ENCODE results near the gene NOL12. TPM values are rescaled to one million over a fixed set of nuclear protein-coding genes. Genes with fewer than 3 reads are reported as not detected.
"Not testable (repeated sequence)": the region's sequence is repeated elsewhere in the genome, so short reads cannot be mapped to it uniquely, and the experiment has no call there.

NOL12 gene
- total and polyA plus RNA-seq, 3 experiments from 2014 or later = 38.3 to 57.2 (median 53.6) TPM

DNA sequence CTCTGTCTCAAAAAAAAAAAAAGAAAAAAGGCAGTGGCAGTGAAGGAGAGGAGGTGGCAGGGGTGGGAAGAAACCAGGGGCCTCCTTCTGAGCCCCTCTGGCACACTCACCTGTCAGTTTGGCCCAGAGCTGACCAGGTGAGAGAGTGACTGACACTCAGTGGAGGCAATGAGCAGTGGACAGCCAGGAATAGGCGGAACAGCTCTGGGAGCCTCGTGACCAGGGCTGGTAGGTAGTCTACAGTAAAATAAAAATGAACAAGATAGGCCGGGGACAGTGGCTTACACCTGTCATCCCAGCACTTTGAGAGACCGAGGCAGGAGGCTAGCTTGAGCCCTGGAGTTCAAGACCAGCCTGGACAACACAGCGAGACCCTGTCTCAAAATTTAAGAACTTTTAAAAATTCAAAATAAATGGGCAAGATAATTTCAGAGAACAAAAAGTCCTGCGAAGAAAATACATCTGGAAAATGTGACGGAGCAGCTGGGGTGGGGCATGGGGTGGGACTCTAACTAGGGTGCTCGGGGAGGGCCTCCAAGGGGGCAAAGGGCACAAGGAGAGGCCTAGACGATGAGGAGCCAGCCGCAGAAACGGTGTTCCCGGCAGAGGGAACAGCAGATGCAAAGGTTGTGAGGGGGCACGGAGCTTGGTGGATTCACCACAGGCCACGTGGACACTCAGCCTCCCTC, 31.4 kb upstream of the NOL12 start:
- DNase-seq = no peak
- H3K36me3 ChIP-seq (ENCODE audit: insufficient read depth, low read length) = peaks cover 41% of the 10 kb centered on the region
- no peaks in the 10 kb centered on the region for H3K9me3 ChIP-seq (ENCODE audit: low read length)
- CTCF ChIA-PET = interaction anchor here (1.0 to 20.3 kb wide), 2 partner anchors 16 to 27 kb away, joined by 3 to 285 read pairs; partner anchors contain the start of gene SH3BP1
- H3K36me3 Mint-ChIP-seq = peaks cover 0 to 53% (median 1%) of the 10 kb centered on the region in 3 donors
- H3K4me3 Mint-ChIP-seq = no peak overlapping the region
- no peaks in the 10 kb centered on the region for H3K27me3 Mint-ChIP-seq
- peaks cover 14% of the 10 kb centered on the region for H3K4me1 ChIP-seq (ENCODE audit: insufficient read depth, low read length)
- POLR2A ChIA-PET = no interaction called here
- H3K27ac Mint-ChIP-seq = peak overlapping the region in 3 of 8 donors; percentile 29 to 72 (median 45)
- no peak overlapping the region for H3K27ac ChIP-seq (ENCODE audit: low read depth, low read length)
- no peak overlapping the region for H3K4me3 ChIP-seq (ENCODE audit: low read length)
- no peaks in the 10 kb centered on the region for H3K27me3 ChIP-seq (ENCODE audit: insufficient read depth, low read length, poor library complexity, severe bottlenecking)
- peaks cover 15 to 20% (median 16%) of the 10 kb centered on the region in 3 donors for H3K4me1 Mint-ChIP-seq
- no peaks in the 10 kb centered on the region for H3K9me3 Mint-ChIP-seq

DNA sequence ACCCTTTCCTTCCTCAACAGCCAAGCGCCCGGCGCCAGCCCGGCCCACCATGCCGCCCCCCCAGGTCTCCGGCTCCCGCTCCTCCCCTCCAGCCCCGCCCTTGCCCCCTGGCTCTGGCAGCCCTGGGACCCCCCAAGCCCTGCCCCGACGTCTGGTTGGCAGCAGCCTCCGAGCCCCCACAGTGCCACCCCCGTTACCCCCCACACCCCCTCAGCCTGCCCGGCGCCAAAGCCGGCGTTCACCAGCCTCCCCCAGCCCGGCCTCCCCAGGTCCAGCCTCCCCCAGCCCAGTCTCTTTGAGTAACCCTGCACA, 30.9 kb upstream of the NOL12 start:
- Mint-ChIP-seq H3K27me3 (no peaks in the 10 kb centered on the region), H3K27ac (no peak overlapping the region), H3K36me3 (peaks cover 0 to 48% (median 0%) of the 10 kb centered on the region in 3 donors), H3K4me1 (peaks cover 20 to 22% (median 21%) of the 10 kb centered on the region in 3 donors), H3K4me3 (no peak overlapping the region), H3K9me3 (no peaks in the 10 kb centered on the region)
- Histone ChIP-seq H3K9me3 (ENCODE audit: low read length) (no peaks in the 10 kb centered on the region), H3K36me3 (ENCODE audit: insufficient read depth, low read length) (peaks cover 36% of the 10 kb centered on the region), H3K4me3 (ENCODE audit: low read length) (no peak overlapping the region), H3K27ac (ENCODE audit: low read depth, low read length) (no peak overlapping the region), H3K27me3 (ENCODE audit: insufficient read depth, low read length, poor library complexity, severe bottlenecking) (no peaks in the 10 kb centered on the region), H3K4me1 (ENCODE audit: insufficient read depth, low read length) (peaks cover 19% of the 10 kb centered on the region)
- ChIA-PET POLR2A (no interaction called here), CTCF (interaction anchor here (20.3 kb wide), 1 partner anchor 17 kb away, joined by 285 read pairs; the partner anchor contains the start of gene SH3BP1)
- DNase-seq = no peak

DNA sequence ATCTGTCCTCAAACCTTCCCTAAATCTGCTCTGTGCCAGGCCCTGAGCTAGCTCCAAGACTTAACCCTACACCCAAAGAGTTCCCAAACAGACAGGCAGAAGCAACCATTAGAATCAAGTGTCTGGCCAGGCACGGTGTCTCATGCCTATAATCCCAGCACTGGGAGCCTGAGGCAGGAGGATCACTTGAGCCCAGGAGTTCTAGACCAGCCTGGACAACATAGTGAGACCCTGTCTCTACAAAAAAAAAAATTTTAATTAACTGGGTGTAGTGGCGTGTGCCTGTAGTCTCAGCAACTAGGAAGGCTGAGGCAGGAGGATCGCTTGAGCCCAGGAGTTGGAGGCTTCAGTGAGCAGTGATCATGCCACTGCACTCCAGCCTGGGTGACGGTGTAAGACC, 29.6 kb upstream of the NOL12 start:
- POLR2A ChIA-PET = interaction anchor here (0.6 to 4.3 kb wide), 5 partner anchors 13 to 621 kb away, joined by 3 to 50 read pairs (median 4); no protein-coding TSS in a partner anchor
- peaks cover 0 to 38% (median 0%) of the 10 kb centered on the region in 3 donors for H3K36me3 Mint-ChIP-seq
- peaks cover 30 to 36% (median 35%) of the 10 kb centered on the region in 3 donors for H3K4me1 Mint-ChIP-seq

DNA sequence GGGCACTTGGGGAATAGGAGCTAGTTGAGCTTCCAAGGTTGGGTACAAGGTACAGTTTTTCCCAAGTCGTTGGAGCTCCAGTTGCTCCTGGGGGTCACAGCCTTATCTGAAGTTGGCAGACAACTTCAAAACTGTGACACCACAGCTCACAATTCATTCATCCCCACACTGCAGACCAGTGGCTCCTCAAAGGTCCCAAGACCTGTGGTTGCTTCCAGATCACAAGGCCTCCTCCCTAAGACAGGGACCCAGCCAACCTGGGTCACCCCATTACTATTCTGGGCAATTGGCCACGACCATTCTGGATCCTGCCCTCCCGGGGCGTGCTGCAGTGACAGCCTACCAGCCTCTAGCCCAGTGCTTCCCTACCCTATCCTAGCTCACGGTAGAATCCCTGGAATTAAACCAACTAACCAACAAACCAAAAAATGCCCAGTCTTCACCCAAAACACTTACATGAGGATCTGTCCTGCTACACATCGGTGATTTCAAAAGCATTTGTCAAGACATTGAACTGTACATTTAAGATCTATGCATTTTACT, 28.5 kb upstream of the NOL12 start:
- H3K4me1 ChIP-seq (ENCODE audit: insufficient read depth, low read length) = peaks cover 31% of the 10 kb centered on the region
- H3K4me3 ChIP-seq (ENCODE audit: low read length) = peak overlapping the region; percentile 69
- peaks cover 14% of the 10 kb centered on the region for H3K36me3 ChIP-seq (ENCODE audit: insufficient read depth, low read length)
- Mint-ChIP-seq H3K9me3 (no peaks in the 10 kb centered on the region), H3K36me3 (peaks cover 0 to 30% (median 0%) of the 10 kb centered on the region in 3 donors), H3K27ac (peak overlapping the region; percentile 66 to 97 (median 94)), H3K27me3 (no peaks in the 10 kb centered on the region), H3K4me3 (peak overlapping the region; percentile 84 to 91 (median 87)), H3K4me1 (peaks cover 34 to 44% (median 36%) of the 10 kb centered on the region in 3 donors)
- no peaks in the 10 kb centered on the region for H3K27me3 ChIP-seq (ENCODE audit: insufficient read depth, low read length, poor library complexity, severe bottlenecking)
- POLR2A ChIA-PET = interaction anchor here (0.7 to 4.3 kb wide), 17 partner anchors 9 to 619 kb away, joined by 3 to 59 read pairs (median 8); partner anchors contain the start of genes GGA1, LGALS1 and NOL12
- CTCF ChIA-PET = interaction anchor here (0.9 to 20.3 kb wide), 13 partner anchors 10 to 206 kb away, joined by 3 to 285 read pairs (median 7); partner anchors contain the start of genes GGA1, LGALS1 and SH3BP1
- H3K9me3 ChIP-seq (ENCODE audit: low read length) = no peaks in the 10 kb centered on the region
- H3K27ac ChIP-seq (ENCODE audit: low read depth, low read length) = peak overlapping the region; percentile 52
- no peak for DNase-seq

More for the DNA sequence above, 29.6 kb upstream of the NOL12 start:
- H3K4me1 ChIP-seq (ENCODE audit: insufficient read depth, low read length) = peaks cover 31% of the 10 kb centered on the region
- H3K27me3 Mint-ChIP-seq; H3K4me3 ChIP-seq (ENCODE audit: low read length); H3K27ac ChIP-seq (ENCODE audit: low read depth, low read length); H3K27me3 ChIP-seq (ENCODE audit: insufficient read depth, low read length, poor library complexity, severe bottlenecking); H3K9me3 ChIP-seq (ENCODE audit: low read length); H3K9me3 Mint-ChIP-seq; DNase-seq: not testable (repeated sequence)
- H3K27ac Mint-ChIP-seq = peak overlapping the region in 4 of 8 donors; percentile 20 to 43 (median 32)
- peaks cover 22% of the 10 kb centered on the region for H3K36me3 ChIP-seq (ENCODE audit: insufficient read depth, low read length)
- CTCF ChIA-PET = interaction anchor here (0.9 to 20.3 kb wide), 4 partner anchors 18 to 117 kb away, joined by 6 to 285 read pairs (median 40); partner anchors contain the start of genes GGA1 and SH3BP1
- peak overlapping the region in 1 of 7 donors; percentile 56 for H3K4me3 Mint-ChIP-seq

DNA sequence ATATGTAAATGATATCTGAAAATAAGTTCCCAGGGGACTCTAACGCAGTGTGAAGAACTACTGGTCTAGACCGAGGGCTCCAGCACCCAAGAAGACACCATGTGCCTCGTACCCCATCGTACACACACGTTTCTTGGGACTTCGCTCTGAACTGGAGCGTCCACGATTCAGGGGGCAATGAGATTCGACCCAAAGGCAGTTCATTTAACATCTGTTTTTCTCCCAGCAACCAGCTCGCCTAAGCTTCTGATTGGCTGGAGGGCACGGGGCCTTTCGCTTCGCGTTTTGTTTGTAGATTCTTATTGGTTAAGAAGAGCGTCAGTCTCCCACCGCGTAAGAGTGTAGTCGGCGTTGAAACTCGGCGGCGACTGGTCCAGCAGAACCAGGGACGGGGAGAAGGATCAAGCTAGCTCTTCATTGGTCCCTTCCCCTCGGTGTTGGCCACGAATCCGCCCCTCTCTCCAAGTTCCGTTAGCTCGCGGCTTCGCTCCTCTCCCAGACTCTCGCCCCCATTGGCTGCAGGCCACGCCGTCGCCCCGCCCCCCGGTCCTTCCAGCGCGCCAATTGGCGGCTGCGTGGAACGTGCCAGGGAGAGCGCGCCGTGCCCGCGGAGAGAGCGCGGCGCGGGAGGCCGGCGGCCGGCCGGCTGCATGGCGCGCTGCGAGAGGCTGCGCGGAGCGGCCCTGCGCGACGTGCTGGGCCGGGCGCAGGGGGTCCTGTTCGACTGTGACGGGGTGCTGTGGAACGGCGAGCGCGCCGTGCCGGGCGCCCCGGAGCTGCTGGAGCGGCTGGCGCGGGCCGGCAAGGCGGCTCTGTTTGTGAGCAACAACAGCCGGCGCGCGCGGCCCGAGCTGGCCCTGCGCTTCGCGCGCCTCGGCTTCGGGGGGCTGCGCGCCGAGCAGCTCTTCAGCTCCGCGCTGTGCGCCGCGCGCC, 27.7 kb upstream of the NOL12 start, which contains the start of gene PDXP:
Gene PDXP, plus strand, starts transcription at position 591 of the 933 bp plus-strand sequence. Its CDS starts 60 bp downstream, at position 651.
- no peaks in the 10 kb centered on the region for H3K27me3 Mint-ChIP-seq
- POLR2A ChIA-PET = interaction anchor here (0.6 to 4.3 kb wide), 15 partner anchors 10 to 529 kb away, joined by 3 to 59 read pairs (median 8); partner anchors contain the start of genes GGA1, LGALS1 and NOL12
- Histone ChIP-seq H3K27ac (ENCODE audit: low read depth, low read length) (peak within 1 kb of the TSS; percentile 52), H3K4me3 (ENCODE audit: low read length) (peak within 1 kb of the TSS; percentile 69), H3K9me3 (ENCODE audit: low read length) (no peaks in the 10 kb centered on the region), H3K27me3 (ENCODE audit: insufficient read depth, low read length, poor library complexity, severe bottlenecking) (no peaks in the 10 kb centered on the region), H3K4me1 (ENCODE audit: insufficient read depth, low read length) (peaks cover 31% of the 10 kb centered on the region), H3K36me3 (ENCODE audit: insufficient read depth, low read length) (peaks cover 8% of the 10 kb centered on the region)
- H3K36me3 Mint-ChIP-seq = peaks cover 0 to 23% (median 0%) of the 10 kb centered on the region in 3 donors
- CTCF ChIA-PET = interaction anchor here (0.9 to 20.3 kb wide), 12 partner anchors 9 to 205 kb away, joined by 3 to 285 read pairs (median 7); partner anchors contain the start of genes GGA1, LGALS1 and SH3BP1
- H3K4me1 Mint-ChIP-seq = peaks cover 34 to 44% (median 36%) of the 10 kb centered on the region in 3 donors
- peak within 1 kb of the TSS; percentile 66 to 97 (median 94) for H3K27ac Mint-ChIP-seq
- peak within 1 kb of the TSS; percentile 85 to 91 (median 88) for H3K4me3 Mint-ChIP-seq
- H3K9me3 Mint-ChIP-seq = no peaks in the 10 kb centered on the region
- DNase-seq = peak; percentile 96 to 98 (median 97)

DNA sequence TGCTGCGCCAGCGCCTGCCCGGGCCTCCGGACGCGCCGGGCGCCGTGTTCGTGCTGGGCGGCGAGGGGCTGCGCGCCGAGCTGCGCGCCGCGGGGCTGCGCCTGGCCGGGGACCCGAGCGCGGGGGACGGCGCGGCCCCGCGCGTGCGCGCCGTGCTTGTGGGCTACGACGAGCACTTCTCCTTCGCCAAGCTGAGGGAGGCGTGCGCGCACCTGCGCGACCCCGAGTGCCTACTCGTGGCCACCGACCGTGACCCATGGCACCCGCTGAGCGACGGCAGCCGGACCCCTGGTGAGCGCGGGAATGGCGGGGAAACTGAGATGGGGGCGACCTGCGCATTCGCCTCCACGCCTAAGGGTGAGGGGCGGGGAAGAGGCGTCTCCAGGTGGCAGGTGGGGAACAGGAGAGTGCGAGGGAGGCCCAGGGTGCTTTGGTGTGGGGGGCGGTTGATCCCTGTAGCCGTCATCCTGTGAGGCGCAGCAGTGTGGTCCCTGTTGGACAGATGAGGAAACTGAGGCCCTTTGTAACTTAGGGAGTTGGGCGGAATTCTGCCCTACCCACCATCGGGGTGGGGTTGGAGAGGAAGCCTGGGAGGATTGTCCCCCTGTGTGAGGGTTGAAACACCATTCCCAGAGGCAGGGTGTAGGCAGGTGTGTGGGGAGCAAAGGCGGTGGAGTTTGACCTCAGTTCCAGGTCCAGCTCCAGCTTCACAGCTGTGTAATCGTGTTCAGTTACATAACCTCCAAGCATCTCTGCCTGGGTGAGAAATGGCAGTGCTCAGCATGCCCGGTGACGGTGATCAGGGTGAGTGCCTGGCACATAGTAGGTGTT, 26.9 kb upstream of the NOL12 start:
- peaks cover 31% of the 10 kb centered on the region for H3K4me1 ChIP-seq (ENCODE audit: insufficient read depth, low read length)
- Mint-ChIP-seq H3K4me1 (peaks cover 34 to 44% (median 36%) of the 10 kb centered on the region in 3 donors), H3K27ac (peak overlapping the region; percentile 47 to 81 (median 67)), H3K4me3 (peak overlapping the region; percentile 78 to 89 (median 80)), H3K36me3 (peaks cover 0 to 16% (median 0%) of the 10 kb centered on the region in 3 donors), H3K27me3 (no peaks in the 10 kb centered on the region), H3K9me3 (no peaks in the 10 kb centered on the region)
- H3K27ac ChIP-seq (ENCODE audit: low read depth, low read length) = peak overlapping the region; percentile 25
- peak overlapping the region; percentile 46 for H3K4me3 ChIP-seq (ENCODE audit: low read length)
- no peaks in the 10 kb centered on the region for H3K9me3 ChIP-seq (ENCODE audit: low read length)
- POLR2A ChIA-PET = interaction anchor here (1.3 to 4.3 kb wide), 9 partner anchors 13 to 52 kb away, joined by 3 to 59 read pairs (median 12); partner anchors contain the start of genes LGALS1 and NOL12
- no peaks in the 10 kb centered on the region for H3K36me3 ChIP-seq (ENCODE audit: insufficient read depth, low read length)
- no peak for DNase-seq
- CTCF ChIA-PET = interaction anchor here (0.7 to 20.3 kb wide), 9 partner anchors 11 to 204 kb away, joined by 3 to 285 read pairs (median 7); partner anchors contain the start of genes GGA1, LGALS1 and SH3BP1
- H3K27me3 ChIP-seq (ENCODE audit: insufficient read depth, low read length, poor library complexity, severe bottlenecking) = no peaks in the 10 kb centered on the region
